Right ventricle myocardium superior (tissue), 1 donor: ENCODE measurements around the gene KCNQ4. TPM values are rescaled to one million over a fixed set of nuclear protein-coding genes. Genes with fewer than 3 reads are reported as not detected.
A peak's percentile ranks its signal among the peaks of the same experiment; 100 is the strongest.

Source experiments
- ATAC-seq: fragments of 200-7000 bp; cut with Tn5 transposase; one replicate; pipeline ENCODE4 v1.9.1; 2020; ENCODE audit warnings: mild to moderate bottlenecking; ENCODE audit not compliant: poor library complexity
- DNase-seq: peaks from one replicate; pipeline ENCODE4 v3.0.0-alpha.2; 2020
- intact Hi-C: fragments of 100-400 bp; cut with DNase I; formaldehyde crosslinking; loops from one replicate; pipeline ENCODE4 v1.11.2; 2022
- total RNA-seq: library from RNA; stranded (reverse); fragmentation: NEBNext Ultra II Directional; extraction: Animal tissue kit (Norgen Biotek cat#: 25700); gene quantifications from one replicate; pipeline ENCODE4 v1.2.1, GENCODE V29; 2021
- donor health status: DM: no; HTN: yes; CAD: no; lungs with severe emphysema.

The KCNQ4 gene
- total RNA-seq, 1 donor from 2014 or later: 2.6 TPM

GRCh38 chr1:40806731-40807695 lies 23.4 kb downstream of the KCNQ4 start:
- ATAC-seq (peak; percentile 75), DNase-seq (peak; percentile 64)
- intact Hi-C loops: no loop called here

GRCh38 chr1:40808002-40808401 lies 24.4 kb downstream of the KCNQ4 start:
- no peak for DNase-seq
- intact Hi-C loops: no loop called here
- no peak for ATAC-seq

- intact Hi-C loops: no loop called here
- no peak for ATAC-seq
- no peak for DNase-seq
These were observed 24.9 kb downstream of the KCNQ4 start for GRCh38 chr1:40808444-40808843.

- peak; percentile 16 for ATAC-seq
These were observed 25.3 kb downstream of the KCNQ4 start for GRCh38 chr1:40808909-40809308.

GRCh38 chr1:40810927-40811326 lies 27.3 kb downstream of the KCNQ4 start:
- ATAC-seq (no peak), DNase-seq (no peak)
- intact Hi-C loops: no loop called here

More at GRCh38 chr1:40808909-40809308, 25.3 kb downstream of the KCNQ4 start:
- DNase-seq: no peak
- intact Hi-C loops: no loop called here

- ATAC-seq (no peak), DNase-seq (no peak)
- intact Hi-C loops: no loop called here
These were observed 31.8 kb downstream of the KCNQ4 start for GRCh38 chr1:40815420-40815819.

- intact Hi-C loops: no loop called here
- no peak for DNase-seq
- no peak for ATAC-seq
These were observed 34.2 kb downstream of the KCNQ4 start for GRCh38 chr1:40817791-40818263.

GRCh38 chr1:40818264-40818961 lies 34.8 kb downstream of the KCNQ4 start:
- peak; percentile 81 for ATAC-seq
- peak; percentile 79 for DNase-seq
- intact Hi-C loops: no loop called here

GRCh38 chr1:40819101-40819500 lies 35.5 kb downstream of the KCNQ4 start:
- no peak for DNase-seq
- intact Hi-C loops: no loop called here
- ATAC-seq: no peak

- DNase-seq: no peak
- intact Hi-C loops: no loop called here
- no peak for ATAC-seq
These were observed 36.7 kb downstream of the KCNQ4 start for GRCh38 chr1:40820251-40820797.

GRCh38 chr1:40820911-40821693 lies 37.5 kb downstream of the KCNQ4 start:
- intact Hi-C loops: no loop called here
- ATAC-seq (no peak), DNase-seq (no peak)

- ATAC-seq: no peak
- DNase-seq: no peak
- intact Hi-C loops: no loop called here
These were observed 39.3 kb downstream of the KCNQ4 start for GRCh38 chr1:40822890-40823289.

- ATAC-seq (no peak), DNase-seq (no peak)
- intact Hi-C loops: no loop called here
These were observed 39.8 kb downstream of the KCNQ4 start for GRCh38 chr1:40823345-40823744.

- intact Hi-C loops: no loop called here
- no peak for DNase-seq
- ATAC-seq: no peak
These were observed 40.4 kb downstream of the KCNQ4 start for GRCh38 chr1:40823983-40824382.

- no peak for ATAC-seq
- intact Hi-C loops: no loop called here
- DNase-seq: no peak
These were observed 41.2 kb downstream of the KCNQ4 start for GRCh38 chr1:40824591-40825434.

- DNase-seq (no peak), ATAC-seq (no peak)
- intact Hi-C loops: no loop called here
These were observed 41.8 kb downstream of the KCNQ4 start for GRCh38 chr1:40825435-40825788.

- no peak for ATAC-seq
- intact Hi-C loops: no loop called here
- DNase-seq: no peak
These were observed 42.4 kb downstream of the KCNQ4 start for GRCh38 chr1:40825996-40826395.

- intact Hi-C loops: no loop called here
- DNase-seq (no peak), ATAC-seq (no peak)
These were observed 46.2 kb downstream of the KCNQ4 start for GRCh38 chr1:40829631-40830245.
